ENCODE measurements around the gene OLFML2A.

DNA sequence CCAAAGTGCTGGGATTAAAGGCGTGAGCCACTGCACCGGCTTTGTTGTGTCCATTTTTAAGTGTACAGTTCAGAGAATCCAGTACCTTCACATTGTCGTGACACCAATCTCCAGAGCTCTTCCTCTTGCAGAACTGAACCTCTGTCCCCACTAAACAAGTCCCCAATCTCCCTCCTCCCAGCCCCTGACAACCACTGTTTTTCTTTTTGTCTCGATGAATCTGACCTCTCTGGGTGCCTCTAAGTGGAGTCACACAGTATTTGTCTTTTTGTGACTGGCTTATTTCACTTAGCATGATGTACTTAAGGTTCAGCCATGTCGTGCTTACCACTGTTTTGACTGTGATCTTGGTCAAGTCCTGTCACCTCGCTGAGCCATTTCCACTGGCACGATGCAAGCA is 77.9 kb downstream of the OLFML2A start:
- TF ChIP-seq, protein P1, sequence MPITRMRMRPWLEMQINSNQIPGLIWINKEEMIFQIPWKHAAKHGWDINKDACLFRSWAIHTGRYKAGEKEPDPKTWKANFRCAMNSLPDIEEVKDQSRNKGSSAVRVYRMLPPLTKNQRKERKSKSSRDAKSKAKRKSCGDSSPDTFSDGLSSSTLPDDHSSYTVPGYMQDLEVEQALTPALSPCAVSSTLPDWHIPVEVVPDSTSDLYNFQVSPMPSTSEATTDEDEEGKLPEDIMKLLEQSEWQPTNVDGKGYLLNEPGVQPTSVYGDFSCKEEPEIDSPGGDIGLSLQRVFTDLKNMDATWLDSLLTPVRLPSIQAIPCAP (CRISPR knock-in tag; IDR thresholded peaks at IDR 0.05), result no peak
- TF ChIP-seq CTCF (IDR thresholded peaks at IDR 0.05) (no peak), ATF1 (CRISPR knock-in tag; IDR thresholded peaks at IDR 0.05) (no peak), IRF2 (CRISPR knock-in tag; IDR thresholded peaks at IDR 0.05; ENCODE audit: borderline replicate concordance, low read depth) (no peak), SP1 (CRISPR knock-in tag; conservative IDR thresholded peaks at IDR 0.05) (no peak), GTF2I (CRISPR knock-in tag; conservative IDR thresholded peaks at IDR 0.05) (no peak), ZNF263 (CRISPR knock-in tag; IDR thresholded peaks at IDR 0.05; ENCODE audit: low read depth) (no peak), ETV6 (CRISPR knock-in tag; IDR thresholded peaks at IDR 0.05) (no peak), AFF4 (CRISPR knock-in tag; IDR thresholded peaks at IDR 0.05; ENCODE audit: borderline replicate concordance) (no peak)
- TF ChIP-seq, protein P2, sequence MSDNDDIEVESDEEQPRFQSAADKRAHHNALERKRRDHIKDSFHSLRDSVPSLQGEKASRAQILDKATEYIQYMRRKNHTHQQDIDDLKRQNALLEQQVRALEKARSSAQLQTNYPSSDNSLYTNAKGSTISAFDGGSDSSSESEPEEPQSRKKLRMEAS (CRISPR knock-in tag; IDR thresholded peaks at IDR 0.05), result no peak
- TF ChIP-seq, protein P3, sequence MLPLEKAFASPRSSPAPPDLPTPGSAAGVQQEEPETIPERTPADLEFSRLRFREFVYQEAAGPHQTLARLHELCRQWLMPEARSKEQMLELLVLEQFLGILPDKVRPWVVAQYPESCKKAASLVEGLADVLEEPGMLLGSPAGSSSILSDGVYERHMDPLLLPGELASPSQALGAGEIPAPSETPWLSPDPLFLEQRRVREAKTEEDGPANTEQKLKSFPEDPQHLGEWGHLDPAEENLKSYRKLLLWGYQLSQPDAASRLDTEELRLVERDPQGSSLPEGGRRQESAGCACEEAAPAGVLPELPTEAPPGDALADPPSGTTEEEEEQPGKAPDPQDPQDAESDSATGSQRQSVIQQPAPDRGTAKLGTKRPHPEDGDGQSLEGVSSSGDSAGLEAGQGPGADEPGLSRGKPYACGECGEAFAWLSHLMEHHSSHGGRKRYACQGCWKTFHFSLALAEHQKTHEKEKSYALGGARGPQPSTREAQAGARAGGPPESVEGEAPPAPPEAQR (CRISPR knock-in tag; IDR thresholded peaks at IDR 0.05), result no peak

All from WTC11 (cell line).